ENCODE data around the gene KIAA1549. TPM values are rescaled to one million over a fixed set of nuclear protein-coding genes. Genes with fewer than 3 reads are reported as not detected.
"Not testable (repeated sequence)": the region's sequence is repeated elsewhere in the genome, so short reads cannot be mapped to it uniquely, and the experiment has no call there.

KIAA1549 gene
- total RNA-seq, 4 donors from 2014 or later: 0.27 to 2.8 (median 0.78) TPM

GRCh38 chr7:138948403-138948802, 32.8 kb downstream of the KIAA1549 start:
- TF ChIP-seq CTCF (IDR thresholded peaks at IDR 0.05): no peak
- TF ChIP-seq POLR2A (IDR thresholded peaks at IDR 0.05): no peak
- no peak overlapping the region for H3K4me3 ChIP-seq (ENCODE audit: low read depth, poor library complexity, severe bottlenecking)
- 89 to 93% methylated on average over 6 of the region's 6 CpGs for WGBS, 2 donors
- intact Hi-C loops (cut with DNase I; ENCODE audit: low total_unique reads): no loop called here
- no peak for DNase-seq (ENCODE audit: low spot score in 2 of 2)

- TF ChIP-seq CTCF (IDR thresholded peaks at IDR 0.05): no peak
- no peak for TF ChIP-seq POLR2A (IDR thresholded peaks at IDR 0.05)
- H3K4me3 ChIP-seq (ENCODE audit: low read depth, poor library complexity, severe bottlenecking): no peak overlapping the region
- DNase-seq (ENCODE audit: low spot score in 2 of 2): peak in 1 of 2 donors; percentile 26
- intact Hi-C loops (cut with DNase I; ENCODE audit: low total_unique reads): no loop called here
- 59 to 71% methylated on average over 3 of the region's 3 CpGs for WGBS, 2 donors
These were observed 35.4 kb downstream of the KIAA1549 start for GRCh38 chr7:138945821-138946220.

- WGBS, 2 donors: 78 to 84% methylated on average over 3 of the region's 3 CpGs
- TF ChIP-seq POLR2A (IDR thresholded peaks at IDR 0.05) (no peak), CTCF (IDR thresholded peaks at IDR 0.05) (no peak)
- intact Hi-C loops (cut with DNase I; ENCODE audit: low total_unique reads): no loop called here
- no peak overlapping the region for H3K4me3 ChIP-seq (ENCODE audit: low read depth, poor library complexity, severe bottlenecking)
- DNase-seq (ENCODE audit: low spot score in 2 of 2): peak in 1 of 2 donors; percentile 37
These were observed 36.0 kb downstream of the KIAA1549 start for GRCh38 chr7:138945154-138945553.

- peak in 1 of 2 donors; percentile 8 for DNase-seq (ENCODE audit: low spot score in 2 of 2)
- intact Hi-C loops (cut with DNase I; ENCODE audit: low total_unique reads): no loop called here
- WGBS, 2 donors: 81 to 88% methylated on average over 2 of the region's 2 CpGs
- H3K4me3 ChIP-seq (ENCODE audit: low read depth, poor library complexity, severe bottlenecking): no peak overlapping the region
- no peak for TF ChIP-seq POLR2A (IDR thresholded peaks at IDR 0.05)
- no peak for TF ChIP-seq CTCF (IDR thresholded peaks at IDR 0.05)
These were observed 36.6 kb downstream of the KIAA1549 start for GRCh38 chr7:138944592-138944991.

- H3K4me3 ChIP-seq (ENCODE audit: low read depth, poor library complexity, severe bottlenecking): no peak overlapping the region
- intact Hi-C loops (cut with DNase I; ENCODE audit: low total_unique reads): no loop called here
- DNase-seq (ENCODE audit: low spot score in 2 of 2): peak in 1 of 2 donors; percentile 40
- TF ChIP-seq CTCF (IDR thresholded peaks at IDR 0.05) (no peak), POLR2A (IDR thresholded peaks at IDR 0.05) (no peak)
- 84 to 97% methylated on average over 11 of the region's 11 CpGs for WGBS, 2 donors
These were observed 38.1 kb downstream of the KIAA1549 start for GRCh38 chr7:138943061-138943460.

GRCh38 chr7:138941545-138941944, 39.6 kb downstream of the KIAA1549 start:
- TF ChIP-seq POLR2A (IDR thresholded peaks at IDR 0.05) (no peak), CTCF (IDR thresholded peaks at IDR 0.05) (no peak)
- intact Hi-C loops (cut with DNase I; ENCODE audit: low total_unique reads): no loop called here
- no peak overlapping the region for H3K4me3 ChIP-seq (ENCODE audit: low read depth, poor library complexity, severe bottlenecking)
- DNase-seq (ENCODE audit: low spot score in 2 of 2): no peak
- WGBS, 2 donors: 86% methylated on average over 4 of the region's 4 CpGs

GRCh38 chr7:138940602-138941001, 40.6 kb downstream of the KIAA1549 start:
- DNase-seq (ENCODE audit: low spot score in 2 of 2); intact Hi-C loops (cut with DNase I; ENCODE audit: low total_unique reads); H3K4me3 ChIP-seq (ENCODE audit: low read depth, poor library complexity, severe bottlenecking): not testable (repeated sequence)
- whole genome bisulfite sequencing, 2 donors: 100% methylated on average over 1 of the region's 1 CpG

Data from lower leg skin (tissue), 4 donors.